Umbilical cord (tissue), 1 donor: ENCODE measurements around the gene KCNF1. TPM values are rescaled to one million over a fixed set of nuclear protein-coding genes. Genes with fewer than 3 reads are reported as not detected.

Experiments
- total RNA-seq: library from RNA; depleted of rRNA; stranded (reverse); fragments of >200 nt; gene quantifications from one replicate; pipeline ENCODE4 v1.2.3, GENCODE V29; 2014; ENCODE audit warnings: low replicate concordance; ENCODE audit not compliant: insufficient read depth

KCNF1 gene
- total RNA-seq, 1 donor from 2014 or later = 2.6 TPM

Other genes starting within 250 kb of the KCNF1 start
- gene NOL10, start 222.0 kb upstream of the KCNF1 start, total RNA-seq = 17.8 TPM
- 0.72 TPM for gene ATP6V1C2, start 190.3 kb upstream of the KCNF1 start, total RNA-seq
- 229 TPM for gene PDIA6, start 99.1 kb upstream of the KCNF1 start, total RNA-seq
- gene SLC66A3, start 243.5 kb downstream of the KCNF1 start, total RNA-seq = 84.7 TPM